Medulla oblongata (tissue), 1 donor: ENCODE measurements around the gene LELP1.
"Not testable (repeated sequence)": the region's sequence is repeated elsewhere in the genome, so short reads cannot be mapped to it uniquely, and the experiment has no call there.

Source experiments
- DNase-seq: peaks from one replicate; pipeline ENCODE4 v3.0.0-alpha.2; 2015; ENCODE audit errors: extremely low spot score

LELP1 gene

DNA sequence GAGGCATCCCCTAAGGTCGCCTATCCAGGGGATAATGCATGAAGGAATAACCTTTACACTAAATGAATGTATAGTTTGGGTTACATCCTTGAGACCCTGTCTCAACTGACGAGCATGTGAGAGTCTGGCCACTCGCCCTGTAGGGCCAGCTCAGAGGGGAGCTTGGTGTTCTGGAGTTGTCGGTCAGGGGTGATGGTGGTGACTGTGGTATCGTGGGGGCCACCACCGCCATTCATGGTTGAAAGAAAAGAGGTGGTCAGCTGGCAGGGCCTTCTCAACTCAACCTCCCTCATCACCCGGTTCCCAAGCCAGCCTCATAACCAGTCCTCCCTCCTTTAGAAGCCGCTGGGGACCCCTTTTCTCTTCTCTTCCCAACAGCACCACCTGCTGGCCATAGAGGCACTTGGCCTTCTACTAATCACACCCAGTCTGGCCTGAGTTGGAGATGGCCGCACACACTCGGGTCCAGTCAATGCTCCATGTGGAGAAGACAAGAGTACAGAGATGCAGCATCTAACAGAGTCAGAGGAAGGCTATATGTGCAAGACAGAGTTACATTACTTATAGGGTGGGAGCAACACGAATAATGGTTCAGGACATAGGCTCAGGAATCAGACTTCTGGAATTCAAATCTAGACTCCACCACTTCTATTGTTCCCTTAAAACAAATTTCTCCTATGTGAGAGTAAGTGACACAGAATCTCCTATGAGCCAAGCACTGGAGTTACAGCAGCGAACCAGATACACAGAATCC is 26.0 kb downstream of the LELP1 start:
- DNase-seq, result not testable (repeated sequence)

DNA sequence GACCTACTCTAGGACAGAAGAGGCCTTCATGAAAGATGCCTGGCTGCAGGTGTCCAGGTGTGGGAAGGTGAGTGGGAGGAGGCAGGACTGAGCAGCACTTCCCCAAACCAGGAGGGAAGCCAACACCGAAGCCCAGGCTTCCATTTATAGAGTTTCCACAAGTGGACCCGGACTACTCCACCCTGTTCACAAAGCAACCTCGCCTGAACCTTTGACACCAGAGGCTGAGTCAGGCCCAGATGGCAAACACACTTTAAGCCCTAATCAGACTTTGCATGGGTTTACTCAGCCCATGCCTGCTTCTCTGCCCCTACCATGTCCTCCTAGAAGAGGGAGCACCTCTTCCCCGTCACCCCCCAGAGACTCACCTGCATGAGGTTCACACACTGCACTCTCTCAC is 28.1 kb downstream of the LELP1 start:
- DNase-seq, result no peak

DNA sequence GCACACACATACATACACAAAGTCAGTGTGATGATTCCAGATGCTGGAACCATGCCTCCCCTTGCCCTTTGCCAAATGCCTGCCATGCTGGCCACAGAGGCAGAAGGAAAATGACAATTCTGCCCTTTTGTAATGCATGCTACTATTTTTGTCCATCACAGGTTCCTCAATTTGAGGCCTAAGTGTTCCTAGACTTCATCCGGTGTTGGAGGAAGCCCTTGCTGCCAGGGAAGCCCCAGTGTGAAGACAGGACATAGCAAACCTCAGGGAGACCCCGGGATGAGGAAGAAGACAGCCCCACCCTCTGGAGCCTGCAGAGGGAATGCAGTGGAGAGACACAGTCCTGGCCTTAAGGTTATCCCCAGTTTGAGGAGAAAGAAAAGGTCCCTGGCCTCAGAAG is 28.6 kb downstream of the LELP1 start:
- DNase-seq, result no peak

DNA sequence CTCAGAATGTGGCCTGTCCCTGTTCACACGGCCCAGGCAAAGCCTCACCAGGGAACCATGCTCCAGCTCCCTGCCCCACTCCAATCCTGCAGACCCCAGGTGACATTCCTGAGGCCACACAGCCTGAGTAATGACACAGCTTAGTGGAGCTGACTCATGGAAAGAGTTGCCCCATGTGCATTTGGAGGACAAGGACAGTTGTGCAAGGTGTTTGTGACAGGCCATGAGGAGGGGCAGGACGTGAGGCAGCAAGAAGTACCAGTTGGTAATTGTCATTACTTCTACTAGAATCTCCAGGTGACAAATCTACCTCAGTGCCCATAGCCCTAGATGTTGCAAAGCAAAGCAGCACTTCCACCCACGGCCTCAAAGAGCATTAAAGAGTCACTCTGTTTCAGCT is 29.3 kb downstream of the LELP1 start:
- no peak for DNase-seq

DNA sequence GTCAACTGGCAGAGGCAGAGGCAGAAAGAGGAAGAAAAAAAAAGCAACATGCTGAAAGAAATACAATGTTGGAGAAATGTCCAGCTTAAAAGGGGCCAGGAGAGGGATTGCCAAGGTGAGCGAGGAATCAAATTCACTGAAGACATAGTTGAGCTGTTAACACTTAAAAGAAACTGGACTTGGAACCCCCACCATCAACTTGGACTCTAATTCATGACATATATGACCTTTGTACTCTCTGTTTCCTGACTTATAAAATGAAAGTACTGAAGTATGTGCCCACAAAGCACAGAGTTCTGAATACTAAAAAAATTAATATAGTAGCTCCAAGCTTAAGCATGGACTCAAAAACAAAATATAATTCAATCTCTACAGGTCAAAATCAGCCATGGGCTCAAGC is 30.2 kb downstream of the LELP1 start:
- DNase-seq, result no peak

DNA sequence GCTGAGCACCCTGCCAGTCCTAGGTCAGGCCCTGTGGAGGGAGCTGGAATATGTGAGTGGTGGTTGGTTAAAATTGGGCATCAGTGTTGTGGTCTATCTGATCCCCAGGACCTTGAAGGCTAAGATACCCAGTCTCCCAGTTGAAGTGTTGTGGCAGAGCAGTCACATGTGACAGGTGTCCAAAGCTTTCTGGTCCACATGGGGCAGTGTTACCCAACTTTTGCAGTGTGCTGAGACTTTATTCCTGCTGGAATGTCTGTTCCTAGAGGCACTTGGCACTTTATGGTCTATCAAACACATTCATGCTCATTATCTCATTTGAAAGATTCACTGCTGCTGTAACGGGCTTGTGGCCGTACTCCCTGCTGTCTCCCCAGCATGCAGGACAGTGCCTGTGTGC is 35.3 kb downstream of the LELP1 start:
- no peak for DNase-seq

GRCh38 chr1:153242160-153242559 is 38.9 kb downstream of the LELP1 start:
- no peak for DNase-seq

- no peak for DNase-seq
Measured at GRCh38 chr1:153245466-153245865, 42.2 kb downstream of the LELP1 start.

GRCh38 chr1:153246018-153246417 is 42.8 kb downstream of the LELP1 start:
- no peak for DNase-seq

DNA sequence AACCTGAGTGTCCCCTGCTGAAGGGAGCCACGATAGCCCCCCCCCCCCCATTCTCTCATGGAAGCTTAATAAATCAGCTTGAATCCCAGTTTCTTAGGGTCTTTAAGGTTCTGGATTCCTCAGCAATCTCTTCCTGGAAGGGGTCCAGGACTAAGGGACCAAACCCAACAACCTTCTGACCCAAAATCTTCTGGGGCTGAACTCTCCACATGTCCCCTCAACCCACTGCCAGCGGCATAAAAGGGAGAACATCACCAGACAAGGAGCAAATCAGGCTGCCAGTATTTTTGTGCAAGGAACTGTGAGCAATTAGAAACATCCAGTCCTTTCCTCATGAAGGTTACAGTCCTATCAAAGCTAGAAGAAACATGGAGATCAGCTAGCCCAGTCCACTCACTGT is 43.6 kb downstream of the LELP1 start:
- DNase-seq, result no peak

DNA sequence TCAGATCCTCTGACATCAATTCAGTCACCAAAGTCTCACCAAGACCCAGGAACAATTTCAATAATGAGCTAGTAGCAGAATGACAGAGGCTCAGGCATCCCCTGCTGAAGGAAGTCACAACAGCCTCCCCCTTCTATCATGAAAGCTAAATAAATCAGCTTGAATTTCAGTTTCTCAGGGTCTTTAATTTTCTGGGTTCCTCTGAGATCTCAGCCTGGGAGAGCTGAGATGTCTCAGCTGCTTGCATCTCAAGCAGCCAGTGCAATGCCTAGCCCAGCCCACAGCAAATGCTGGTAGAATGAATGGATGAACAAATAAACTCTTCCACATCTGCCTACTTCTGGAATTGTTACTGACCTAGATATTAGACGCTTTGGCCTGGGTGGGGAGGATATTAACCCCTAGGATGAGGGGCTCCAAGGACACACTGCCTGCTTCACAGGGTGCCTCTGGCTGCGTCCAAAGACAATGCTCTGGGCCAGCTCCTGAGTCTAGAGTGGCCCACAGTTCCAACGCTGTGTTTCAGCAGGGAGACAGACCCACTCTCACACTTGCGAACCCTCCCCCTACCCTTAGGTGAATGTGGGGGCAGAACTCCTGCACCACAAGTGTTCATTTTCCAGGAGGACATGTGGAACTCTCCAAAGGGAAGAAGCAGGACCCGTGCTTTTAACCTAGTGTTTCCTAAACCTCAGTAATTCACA is 45.1 kb downstream of the LELP1 start:
- no peak for DNase-seq

DNA sequence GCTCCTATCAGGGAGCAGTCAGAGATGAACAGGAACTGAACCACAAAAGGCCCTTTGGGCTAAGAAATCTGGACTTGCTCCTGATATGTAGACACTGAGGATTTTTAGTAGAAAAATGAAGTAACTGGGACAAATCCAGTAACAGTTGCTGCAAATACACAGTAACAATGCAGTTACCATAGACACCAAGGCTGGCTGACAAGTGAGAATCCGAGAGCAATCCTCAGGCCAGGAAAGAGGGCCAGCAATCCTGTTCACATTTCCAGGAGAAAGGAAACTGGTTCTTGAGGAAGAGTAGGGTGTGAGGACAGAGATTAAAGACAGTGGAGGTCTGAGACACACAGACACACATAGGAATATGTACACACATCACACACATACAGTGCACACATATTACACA is 46.9 kb downstream of the LELP1 start:
- no peak for DNase-seq

- no peak for DNase-seq
Measured at GRCh38 chr1:153251087-153251486, 47.9 kb downstream of the LELP1 start.

DNA sequence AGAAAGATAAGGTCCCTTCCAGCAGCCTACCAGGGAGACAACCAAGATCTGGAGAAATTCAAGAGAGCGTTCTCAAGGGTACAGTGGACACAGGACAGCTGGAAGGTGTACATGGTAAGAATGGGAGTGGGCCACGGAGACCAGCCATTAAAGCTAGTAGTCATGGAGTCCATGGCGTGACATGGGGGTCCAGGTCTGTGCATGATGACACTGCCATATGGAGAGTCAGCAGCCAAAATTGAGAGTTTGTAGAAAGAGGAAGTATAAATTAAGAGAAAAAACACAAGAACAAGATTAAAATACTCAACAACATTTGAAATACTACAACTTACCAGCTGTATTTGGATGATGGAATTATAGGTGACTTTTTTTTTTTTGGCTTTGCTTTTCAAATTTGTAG is 48.3 kb downstream of the LELP1 start:
- no peak for DNase-seq

- DNase-seq, result no peak
Measured at GRCh38 chr1:153251988-153252387, 48.8 kb downstream of the LELP1 start.

- no peak for DNase-seq
Measured at GRCh38 chr1:153253076-153253475, 49.8 kb downstream of the LELP1 start.

- no peak for DNase-seq
Measured at GRCh38 chr1:153253693-153254092, 50.5 kb downstream of the LELP1 start.
